Calu3 (cell line): Measurements from ENCODE around the gene SYNPR. TPM values are rescaled to one million over a fixed set of nuclear protein-coding genes. Genes with fewer than 3 reads are reported as not detected.

Experiments used
- BruUV-seq: library from RNA; stranded (reverse); fragments of 400-500 nt; replicated peaks from 2 replicates; lab custom pipeline; 2021; lab: Mats Ljungman, UMichigan
- CTCF ChIA-PET: fragments of 300-600 bp; sonication (Branson Sonifier 250); formaldehyde crosslinking; loops from one replicate; lab custom pipeline; 2022; ENCODE audit warnings: antibody characterized with exemption; lab: Charles Lee
- DNase-seq: peaks from one replicate; pipeline ENCODE4 v3.0.0; 2022
- H3K27ac Mint-ChIP-seq: one replicate; pipeline ENCODE4 v1.8.0; 2022; ENCODE audit warnings: mixed read lengths; ENCODE audit not compliant: unreplicated experiment
- H3K27me3 Mint-ChIP-seq: one replicate; pipeline ENCODE4 v1.8.0; 2022; ENCODE audit warnings: mixed read lengths; ENCODE audit not compliant: unreplicated experiment
- H3K36me3 Mint-ChIP-seq: one replicate; pipeline ENCODE4 v1.8.0; 2022; ENCODE audit warnings: mild to moderate bottlenecking, moderate library complexity, mixed read lengths; ENCODE audit not compliant: insufficient read depth, unreplicated experiment
- H3K4me1 Mint-ChIP-seq: one replicate; pipeline ENCODE4 v1.8.0; 2022; ENCODE audit warnings: mild to moderate bottlenecking, low read depth, mixed read lengths; ENCODE audit not compliant: unreplicated experiment
- H3K4me3 Mint-ChIP-seq: one replicate; pipeline ENCODE4 v1.8.0; 2022; ENCODE audit warnings: mild to moderate bottlenecking, low read depth, moderate library complexity, mixed read lengths; ENCODE audit not compliant: unreplicated experiment
- H3K9me3 Mint-ChIP-seq: one replicate; pipeline ENCODE4 v1.8.0; 2022; ENCODE audit warnings: low read depth, mixed read lengths; ENCODE audit not compliant: unreplicated experiment
- intact Hi-C: fragments of 100-400 bp; cut with micrococcal nuclease; formaldehyde crosslinking; loops from one replicate; pipeline ENCODE4 v1.10.0; 2022; ENCODE audit not compliant: unreplicated experiment
- total RNA-seq: library from RNA; stranded (reverse); gene quantifications from 2 replicates; pipeline ENCODE4 v1.2.3, GENCODE V29; 2022
- TF ChIP-seq, protein P1 (sequence below): fragments of 200-600 bp; IDR thresholded peaks from one replicate; pipeline ENCODE4 v1.8.0; 2022; ENCODE audit warnings: antibody characterized with exemption; ENCODE audit not compliant: unreplicated experiment

The SYNPR gene
- total RNA-seq, 1 experiment from 2014 or later: 0.90 TPM

DNA sequence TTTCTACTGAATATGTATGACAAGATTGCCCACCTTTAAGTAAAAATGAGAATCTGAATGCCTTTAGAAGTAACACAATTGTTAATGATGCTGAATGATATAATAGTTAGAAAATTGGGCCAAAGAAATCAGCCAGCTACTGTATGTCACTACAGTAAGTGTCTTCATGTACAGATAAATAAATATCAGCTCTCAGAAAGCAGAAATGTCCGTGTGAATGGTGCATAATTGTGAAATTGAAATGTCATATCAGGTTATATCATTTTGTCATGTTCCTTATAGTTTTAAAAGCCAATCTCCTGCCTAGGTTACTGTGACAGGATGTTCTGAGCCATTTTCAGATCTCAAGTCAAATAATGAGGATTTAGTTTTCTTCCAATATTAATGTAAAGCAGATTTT lies 283.8 kb downstream of the SYNPR start:
- Mint-ChIP-seq H3K4me3 (no peak overlapping the region), H3K27ac (no peak overlapping the region), H3K9me3 (no peaks in the 10 kb centered on the region), H3K4me1 (peaks cover 12% of the 10 kb centered on the region), H3K27me3 (no peaks in the 10 kb centered on the region), H3K36me3 (no peaks in the 10 kb centered on the region)
- intact Hi-C loops: no loop called here
- DNase-seq: no peak
- TF ChIP-seq, protein P1, sequence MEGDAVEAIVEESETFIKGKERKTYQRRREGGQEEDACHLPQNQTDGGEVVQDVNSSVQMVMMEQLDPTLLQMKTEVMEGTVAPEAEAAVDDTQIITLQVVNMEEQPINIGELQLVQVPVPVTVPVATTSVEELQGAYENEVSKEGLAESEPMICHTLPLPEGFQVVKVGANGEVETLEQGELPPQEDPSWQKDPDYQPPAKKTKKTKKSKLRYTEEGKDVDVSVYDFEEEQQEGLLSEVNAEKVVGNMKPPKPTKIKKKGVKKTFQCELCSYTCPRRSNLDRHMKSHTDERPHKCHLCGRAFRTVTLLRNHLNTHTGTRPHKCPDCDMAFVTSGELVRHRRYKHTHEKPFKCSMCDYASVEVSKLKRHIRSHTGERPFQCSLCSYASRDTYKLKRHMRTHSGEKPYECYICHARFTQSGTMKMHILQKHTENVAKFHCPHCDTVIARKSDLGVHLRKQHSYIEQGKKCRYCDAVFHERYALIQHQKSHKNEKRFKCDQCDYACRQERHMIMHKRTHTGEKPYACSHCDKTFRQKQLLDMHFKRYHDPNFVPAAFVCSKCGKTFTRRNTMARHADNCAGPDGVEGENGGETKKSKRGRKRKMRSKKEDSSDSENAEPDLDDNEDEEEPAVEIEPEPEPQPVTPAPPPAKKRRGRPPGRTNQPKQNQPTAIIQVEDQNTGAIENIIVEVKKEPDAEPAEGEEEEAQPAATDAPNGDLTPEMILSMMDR: no peak
- CTCF ChIA-PET: no interaction called here
- no TSS peak for BruUV-seq

GRCh38 chr3:63562323-63562722 lies 284.2 kb downstream of the SYNPR start:
- Mint-ChIP-seq H3K27ac (no peak overlapping the region), H3K4me1 (peaks cover 12% of the 10 kb centered on the region), H3K27me3 (no peaks in the 10 kb centered on the region), H3K36me3 (no peaks in the 10 kb centered on the region), H3K4me3 (no peak overlapping the region), H3K9me3 (no peaks in the 10 kb centered on the region)
- DNase-seq: no peak
- intact Hi-C loops: no loop called here
- TF ChIP-seq, protein P1: no peak
- CTCF ChIA-PET: no interaction called here
- no TSS peak for BruUV-seq

DNA sequence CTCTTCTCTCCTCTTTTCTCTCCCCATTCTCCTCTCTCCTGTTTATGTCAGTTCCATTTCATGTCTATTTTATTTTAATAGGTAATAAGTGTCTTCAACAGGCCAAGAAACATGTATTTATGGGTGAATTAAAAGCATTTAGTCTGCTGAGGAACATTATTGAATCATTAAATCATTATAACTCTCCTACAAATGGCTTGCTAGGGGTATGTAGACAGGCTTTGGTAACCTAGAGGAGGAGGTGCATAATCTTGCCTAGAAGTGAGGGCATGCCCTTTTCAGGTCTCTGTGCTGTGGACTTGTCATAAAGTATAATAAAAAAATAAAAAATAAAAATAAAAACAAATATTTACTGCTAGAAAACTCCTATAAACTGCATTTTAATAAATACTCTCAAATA lies 285.5 kb downstream of the SYNPR start:
- no TSS peak for BruUV-seq
- no peak overlapping the region for H3K27ac Mint-ChIP-seq

GRCh38 chr3:63565220-63565619 lies 287.1 kb downstream of the SYNPR start:
- H3K4me1 Mint-ChIP-seq: peaks cover 4% of the 10 kb centered on the region
- CTCF ChIA-PET: no interaction called here
- intact Hi-C loops: loop anchor here (1.0 kb wide), 1 partner anchor 214 kb away; no protein-coding TSS in a partner anchor
- BruUV-seq: no TSS peak
- H3K9me3 Mint-ChIP-seq: peaks cover 1% of the 10 kb centered on the region
- no peak overlapping the region for H3K27ac Mint-ChIP-seq
- H3K36me3 Mint-ChIP-seq: no peaks in the 10 kb centered on the region
- DNase-seq: no peak
- H3K27me3 Mint-ChIP-seq: no peaks in the 10 kb centered on the region
- no peak overlapping the region for H3K4me3 Mint-ChIP-seq
- TF ChIP-seq, protein P1: no peak

More for the DNA sequence above, 285.5 kb downstream of the SYNPR start:
- Mint-ChIP-seq H3K27me3 (no peaks in the 10 kb centered on the region), H3K36me3 (no peaks in the 10 kb centered on the region), H3K4me3 (no peak overlapping the region), H3K4me1 (peaks cover 12% of the 10 kb centered on the region), H3K9me3 (no peaks in the 10 kb centered on the region)
- CTCF ChIA-PET: no interaction called here
- intact Hi-C loops: no loop called here
- no peak for DNase-seq
- TF ChIP-seq, protein P1: no peak
